ENCODE measurements around the gene IRAK1. TPM values are rescaled to one million over a fixed set of nuclear protein-coding genes. Genes with fewer than 3 reads are reported as not detected.

IRAK1 gene
- total and polyA plus RNA-seq, 2 donors from 2014 or later, result 46.6 to 85.3 TPM

GRCh38 chrX:153988493-153988892 is 31.2 kb downstream of the IRAK1 start:
- no peak overlapping the region for H3K27ac ChIP-seq (ENCODE audit: low read depth in 2 of 2, low read length in 2 of 2)
- peaks cover 0 to 3% (median 0%) of the 10 kb centered on the region in 3 donors for H3K4me1 ChIP-seq (ENCODE audit: control insufficient read depth in 2 of 3, insufficient read depth in 2 of 3, low read depth in 1 of 3, low read length in 3 of 3)
- no peak for FAIRE-seq
- no peak for DNase-seq
- H3K9me3 ChIP-seq (ENCODE audit: control insufficient read depth in 2 of 3, insufficient read depth in 1 of 3, low read length in 3 of 3), result no peaks in the 10 kb centered on the region
- no peaks in the 10 kb centered on the region for H3K36me3 ChIP-seq (ENCODE audit: control insufficient read depth in 2 of 3, insufficient read depth in 3 of 3, low read length in 3 of 3)
- H3K27me3 ChIP-seq (ENCODE audit: control insufficient read depth, insufficient read depth, low read length), result no peaks in the 10 kb centered on the region
- intact Hi-C loops (cut with DNase I), result no loop called here
- H3K9ac ChIP-seq (ENCODE audit: low read length in 3 of 3), result no peak overlapping the region
- no peak overlapping the region for H3K4me3 ChIP-seq (ENCODE audit: low read length in 3 of 3)
- TF ChIP-seq, protein P1, sequence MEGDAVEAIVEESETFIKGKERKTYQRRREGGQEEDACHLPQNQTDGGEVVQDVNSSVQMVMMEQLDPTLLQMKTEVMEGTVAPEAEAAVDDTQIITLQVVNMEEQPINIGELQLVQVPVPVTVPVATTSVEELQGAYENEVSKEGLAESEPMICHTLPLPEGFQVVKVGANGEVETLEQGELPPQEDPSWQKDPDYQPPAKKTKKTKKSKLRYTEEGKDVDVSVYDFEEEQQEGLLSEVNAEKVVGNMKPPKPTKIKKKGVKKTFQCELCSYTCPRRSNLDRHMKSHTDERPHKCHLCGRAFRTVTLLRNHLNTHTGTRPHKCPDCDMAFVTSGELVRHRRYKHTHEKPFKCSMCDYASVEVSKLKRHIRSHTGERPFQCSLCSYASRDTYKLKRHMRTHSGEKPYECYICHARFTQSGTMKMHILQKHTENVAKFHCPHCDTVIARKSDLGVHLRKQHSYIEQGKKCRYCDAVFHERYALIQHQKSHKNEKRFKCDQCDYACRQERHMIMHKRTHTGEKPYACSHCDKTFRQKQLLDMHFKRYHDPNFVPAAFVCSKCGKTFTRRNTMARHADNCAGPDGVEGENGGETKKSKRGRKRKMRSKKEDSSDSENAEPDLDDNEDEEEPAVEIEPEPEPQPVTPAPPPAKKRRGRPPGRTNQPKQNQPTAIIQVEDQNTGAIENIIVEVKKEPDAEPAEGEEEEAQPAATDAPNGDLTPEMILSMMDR (IDR thresholded peaks at IDR 0.05; ENCODE audit: borderline replicate concordance, extremely low read depth, insufficient read depth), result no peak

- Histone ChIP-seq H3K36me3 (ENCODE audit: control insufficient read depth in 2 of 3, insufficient read depth in 3 of 3, low read length in 3 of 3) (no peaks in the 10 kb centered on the region), H3K27me3 (ENCODE audit: control insufficient read depth, insufficient read depth, low read length) (no peaks in the 10 kb centered on the region), H3K4me1 (ENCODE audit: control insufficient read depth in 2 of 3, insufficient read depth in 2 of 3, low read depth in 1 of 3, low read length in 3 of 3) (peaks cover 0 to 3% (median 0%) of the 10 kb centered on the region in 3 donors), H3K9ac (ENCODE audit: low read length in 3 of 3) (no peak overlapping the region), H3K9me3 (ENCODE audit: control insufficient read depth in 2 of 3, insufficient read depth in 1 of 3, low read length in 3 of 3) (no peaks in the 10 kb centered on the region), H3K27ac (ENCODE audit: low read depth in 2 of 2, low read length in 2 of 2) (no peak overlapping the region), H3K4me3 (ENCODE audit: low read length in 3 of 3) (no peak overlapping the region)
- intact Hi-C loops (cut with DNase I), result no loop called here
- no peak for DNase-seq
- no peak for FAIRE-seq
- TF ChIP-seq, protein P1 (IDR thresholded peaks at IDR 0.05; ENCODE audit: borderline replicate concordance, extremely low read depth, insufficient read depth), result no peak
Observed at GRCh38 chrX:153984351-153985178, 35.1 kb downstream of the IRAK1 start.

DNA sequence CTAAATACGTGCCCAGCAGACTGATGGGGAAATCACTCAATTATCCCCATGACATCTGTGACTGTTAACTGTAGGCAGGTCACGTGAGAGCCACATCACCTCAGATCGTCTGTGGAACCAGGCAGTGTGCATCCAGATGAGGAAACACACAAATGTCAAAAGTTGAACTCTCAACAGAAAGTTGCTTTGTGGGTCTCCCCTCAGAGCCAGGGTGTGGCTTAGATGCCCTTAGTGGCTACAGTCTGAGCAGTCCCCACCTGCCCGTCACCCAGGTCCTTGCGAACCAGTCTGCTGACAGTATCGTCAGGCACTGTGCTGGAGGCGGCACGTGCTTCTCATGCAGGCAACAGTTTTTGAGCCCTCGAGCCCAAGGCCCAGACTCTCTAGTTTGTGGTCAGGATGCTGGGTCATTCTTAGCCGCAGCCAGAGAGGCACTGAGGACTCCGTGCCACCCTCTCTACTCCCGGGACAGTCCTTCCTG is 36.3 kb downstream of the IRAK1 start:
- Histone ChIP-seq H3K4me1 (ENCODE audit: control insufficient read depth in 2 of 3, insufficient read depth in 2 of 3, low read depth in 1 of 3, low read length in 3 of 3) (peaks cover 0 to 3% (median 0%) of the 10 kb centered on the region in 3 donors), H3K36me3 (ENCODE audit: control insufficient read depth in 2 of 3, insufficient read depth in 3 of 3, low read length in 3 of 3) (no peaks in the 10 kb centered on the region), H3K27me3 (ENCODE audit: control insufficient read depth, insufficient read depth, low read length) (no peaks in the 10 kb centered on the region), H3K27ac (ENCODE audit: low read depth in 2 of 2, low read length in 2 of 2) (no peak overlapping the region), H3K4me3 (ENCODE audit: low read length in 3 of 3) (no peak overlapping the region), H3K9ac (ENCODE audit: low read length in 3 of 3) (no peak overlapping the region), H3K9me3 (ENCODE audit: control insufficient read depth in 2 of 3, insufficient read depth in 1 of 3, low read length in 3 of 3) (no peaks in the 10 kb centered on the region)
- FAIRE-seq (no peak), DNase-seq (no peak)
- intact Hi-C loops (cut with DNase I), result no loop called here
- TF ChIP-seq, protein P1 (IDR thresholded peaks at IDR 0.05; ENCODE audit: borderline replicate concordance, extremely low read depth, insufficient read depth), result no peak

Data from kidney (tissue), 14 donors.